Dendritic cell treated with granulocyte-macrophage colony-stimulating factor and Interleukin-4, amounts not matched to agents 40 ng/mL and 50 ng/mL, for 4 days (primary cell): ENCODE measurements around the gene ECHS1.

ENCODE experiments used
- H3K27ac Mint-ChIP-seq: one replicate; pipeline ENCODE4 v1.8.0; 2022; ENCODE audit warnings: mild to moderate bottlenecking, mixed read lengths
- H3K27me3 Mint-ChIP-seq: one replicate; pipeline ENCODE4 v1.8.0; 2022; ENCODE audit warnings: mild to moderate bottlenecking, mixed read lengths
- H3K36me3 Mint-ChIP-seq: one replicate; pipeline ENCODE4 v1.8.0; 2022; ENCODE audit warnings: low read depth, mixed read lengths
- H3K4me1 Mint-ChIP-seq: one replicate; pipeline ENCODE4 v1.8.0; 2022; ENCODE audit warnings: low read depth, mixed read lengths
- H3K4me3 Mint-ChIP-seq: one replicate; pipeline ENCODE4 v1.8.0; 2022; ENCODE audit warnings: mild to moderate bottlenecking, moderate library complexity, mixed read lengths
- H3K9me3 Mint-ChIP-seq: one replicate; pipeline ENCODE4 v1.8.0; 2022; ENCODE audit warnings: mixed read lengths
- intact Hi-C: fragments of 100-400 bp; cut with micrococcal nuclease; formaldehyde crosslinking; loops from one replicate; pipeline ENCODE4 v1.15.0; 2022

ECHS1 gene

GRCh38 chr10:133364645-133365431, 8.3 kb downstream of the ECHS1 start:
- Mint-ChIP-seq H3K27me3 (no peaks in the 10 kb centered on the region), H3K27ac (no peak overlapping the region), H3K9me3 (no peaks in the 10 kb centered on the region), H3K4me3 (no peak overlapping the region), H3K36me3 (peaks cover 81% of the 10 kb centered on the region), H3K4me1 (peaks cover 18% of the 10 kb centered on the region)
- intact Hi-C loops, result no loop called here

GRCh38 chr10:133362846-133363245, 10.3 kb downstream of the ECHS1 start:
- Mint-ChIP-seq H3K4me3 (no peak overlapping the region), H3K27ac (no peak overlapping the region), H3K36me3 (peaks cover 62% of the 10 kb centered on the region), H3K9me3 (no peaks in the 10 kb centered on the region), H3K4me1 (peaks cover 12% of the 10 kb centered on the region), H3K27me3 (no peaks in the 10 kb centered on the region)
- intact Hi-C loops, result no loop called here

- Mint-ChIP-seq H3K36me3 (peaks cover 55% of the 10 kb centered on the region), H3K27me3 (no peaks in the 10 kb centered on the region), H3K4me1 (peaks cover 10% of the 10 kb centered on the region), H3K9me3 (no peaks in the 10 kb centered on the region), H3K27ac (peak overlapping the region; percentile 5), H3K4me3 (no peak overlapping the region)
- intact Hi-C loops, result no loop called here
These were observed 11.2 kb downstream of the ECHS1 start for GRCh38 chr10:133361773-133362441.

- no peaks in the 10 kb centered on the region for H3K9me3 Mint-ChIP-seq
- intact Hi-C loops, result no loop called here
- H3K4me1 Mint-ChIP-seq, result peaks cover 12% of the 10 kb centered on the region
- H3K27ac Mint-ChIP-seq, result peak overlapping the region; percentile 5
- H3K27me3 Mint-ChIP-seq, result no peaks in the 10 kb centered on the region
- H3K36me3 Mint-ChIP-seq, result peaks cover 53% of the 10 kb centered on the region
- H3K4me3 Mint-ChIP-seq, result no peak overlapping the region
These were observed 11.9 kb downstream of the ECHS1 start for GRCh38 chr10:133361227-133361626.

GRCh38 chr10:133359972-133360610, 13.1 kb downstream of the ECHS1 start:
- Mint-ChIP-seq H3K27me3 (no peaks in the 10 kb centered on the region), H3K27ac (no peak overlapping the region), H3K4me3 (no peak overlapping the region), H3K9me3 (no peaks in the 10 kb centered on the region), H3K36me3 (peaks cover 53% of the 10 kb centered on the region), H3K4me1 (peaks cover 16% of the 10 kb centered on the region)
- intact Hi-C loops, result loop anchor here (2.0 to 5.0 kb wide), 2 partner anchors 19 to 32 kb away; partner anchors contain the start of genes MTG1 and PAOX

GRCh38 chr10:133359554-133359971, 13.6 kb downstream of the ECHS1 start:
- Mint-ChIP-seq H3K27ac (no peak overlapping the region), H3K36me3 (peaks cover 53% of the 10 kb centered on the region), H3K4me1 (peaks cover 16% of the 10 kb centered on the region), H3K9me3 (no peaks in the 10 kb centered on the region), H3K4me3 (no peak overlapping the region), H3K27me3 (no peaks in the 10 kb centered on the region)
- intact Hi-C loops, result loop anchor here (2.0 to 5.0 kb wide), 2 partner anchors 19 to 33 kb away; partner anchors contain the start of genes MTG1 and PAOX

GRCh38 chr10:133358925-133359310, 14.2 kb downstream of the ECHS1 start:
- H3K9me3 Mint-ChIP-seq, result no peaks in the 10 kb centered on the region
- peaks cover 16% of the 10 kb centered on the region for H3K4me1 Mint-ChIP-seq
- intact Hi-C loops, result loop anchor here (2.0 to 5.0 kb wide), 2 partner anchors 20 to 33 kb away; partner anchors contain the start of genes MTG1 and PAOX
- H3K4me3 Mint-ChIP-seq, result no peak overlapping the region
- H3K27me3 Mint-ChIP-seq, result no peaks in the 10 kb centered on the region
- peak overlapping the region; percentile 39 for H3K27ac Mint-ChIP-seq
- peaks cover 54% of the 10 kb centered on the region for H3K36me3 Mint-ChIP-seq

GRCh38 chr10:133358162-133358924, 14.8 kb downstream of the ECHS1 start:
- Mint-ChIP-seq H3K9me3 (no peaks in the 10 kb centered on the region), H3K4me1 (peaks cover 16% of the 10 kb centered on the region), H3K36me3 (peaks cover 51% of the 10 kb centered on the region), H3K27ac (peak overlapping the region; percentile 80), H3K27me3 (no peaks in the 10 kb centered on the region), H3K4me3 (no peak overlapping the region)
- intact Hi-C loops, result loop anchor here (2.0 to 5.0 kb wide), 2 partner anchors 20 to 34 kb away; partner anchors contain the start of genes MTG1 and PAOX

GRCh38 chr10:133357285-133358161, 15.6 kb downstream of the ECHS1 start, which contains the start of gene FUOM:
Gene FUOM, minus strand, starts transcription at chr10:133358019. Its CDS starts 12 bp downstream, at chr10:133358007.
- Mint-ChIP-seq H3K4me1 (peaks cover 16% of the 10 kb centered on the region), H3K27ac (peak within 1 kb of the TSS; percentile 80), H3K36me3 (peaks cover 43% of the 10 kb centered on the region), H3K4me3 (peak within 1 kb of the TSS; percentile 80), H3K9me3 (no peaks in the 10 kb centered on the region), H3K27me3 (no peaks in the 10 kb centered on the region)
- intact Hi-C loops, result loop anchor here (2.0 to 5.0 kb wide), 2 partner anchors 21 to 35 kb away; partner anchors contain the start of genes MTG1 and PAOX

- H3K4me1 Mint-ChIP-seq, result peaks cover 11% of the 10 kb centered on the region
- no peaks in the 10 kb centered on the region for H3K27me3 Mint-ChIP-seq
- peaks cover 34% of the 10 kb centered on the region for H3K36me3 Mint-ChIP-seq
- no peaks in the 10 kb centered on the region for H3K9me3 Mint-ChIP-seq
- intact Hi-C loops, result loop anchor here (5.0 kb wide), 1 partner anchor 36 kb away; the partner anchor contains the start of gene MTG1
- peak overlapping the region; percentile 80 for H3K4me3 Mint-ChIP-seq
- H3K27ac Mint-ChIP-seq, result peak overlapping the region; percentile 80
These were observed 16.4 kb downstream of the ECHS1 start for GRCh38 chr10:133356549-133357284.

- Mint-ChIP-seq H3K4me3 (peak overlapping the region; percentile 80), H3K36me3 (peaks cover 29% of the 10 kb centered on the region), H3K9me3 (no peaks in the 10 kb centered on the region), H3K27ac (peak overlapping the region; percentile 70), H3K27me3 (peaks cover 4% of the 10 kb centered on the region), H3K4me1 (peaks cover 6% of the 10 kb centered on the region)
- intact Hi-C loops, result loop anchor here (5.0 kb wide), 1 partner anchor 36 kb away; the partner anchor contains the start of gene MTG1
These were observed 17.2 kb downstream of the ECHS1 start for GRCh38 chr10:133355991-133356390.

- H3K4me1 Mint-ChIP-seq, result peaks cover 6% of the 10 kb centered on the region
- intact Hi-C loops, result loop anchor here (5.0 kb wide), 1 partner anchor 37 kb away; the partner anchor contains the start of gene MTG1
- peaks cover 29% of the 10 kb centered on the region for H3K36me3 Mint-ChIP-seq
- H3K4me3 Mint-ChIP-seq, result no peak overlapping the region
- H3K27ac Mint-ChIP-seq, result no peak overlapping the region
- no peaks in the 10 kb centered on the region for H3K9me3 Mint-ChIP-seq
- peaks cover 6% of the 10 kb centered on the region for H3K27me3 Mint-ChIP-seq
These were observed 17.9 kb downstream of the ECHS1 start for GRCh38 chr10:133355266-133355665.
